HepG2 (cell line): ENCODE data around the gene COG1. TPM values are rescaled to one million over a fixed set of nuclear protein-coding genes. Genes with fewer than 3 reads are reported as not detected.
"Not testable (repeated sequence)": the region's sequence is repeated elsewhere in the genome, so short reads cannot be mapped to it uniquely, and the experiment has no call there.

ENCODE experiments used
- ATAC-seq: fragments of 200-7000 bp; cut with Tn5 transposase; 3 replicates; pipeline ENCODE4 v1.9.1; 2020; ENCODE audit warnings: mild to moderate bottlenecking, moderate library complexity
- BruUV-seq: library from RNA; stranded (reverse); fragments of 400-500 nt; replicated peaks from 2 replicates; lab custom pipeline; 2021; lab: Mats Ljungman, UMichigan
- CTCF ChIA-PET: fragments of 300-600 bp; formaldehyde crosslinking; extraction: SDS; loops from one replicate; lab custom pipeline; 2021; ENCODE audit warnings: low total read pairs, inconsistent platforms, low intra/inter-chr PET ratio; lab: Yijun Ruan, JAX
- POLR2A ChIA-PET: fragments of 350-600 bp; sonication (Branson Sonifier 250); formaldehyde crosslinking; loops from one replicate; lab custom pipeline; 2020; ENCODE audit warnings: antibody characterized with exemption, inconsistent platforms; lab: Yijun Ruan, JAX
- DNase-seq: peaks from one replicate; pipeline ENCODE4 v3.0.0-alpha.2; 2015; ENCODE audit warnings: low spot score
- FAIRE-seq: peaks from 3 replicates; lab custom pipeline; 2011; peaks lifted over from hg19 to GRCh38; lab: Jason Lieb, UNC
- H2AFZ ChIP-seq: one replicate; pipeline ENCODE4 v1.6.1; 2011; ENCODE audit warnings: low read length, inconsistent platforms
- H3K27ac ChIP-seq: fragments of 300-600 bp; 3 replicates; pipeline ENCODE4 v1.8.0; 2011; ENCODE audit warnings: mixed run types, mild to moderate bottlenecking, mixed read lengths, low read length, inconsistent platforms; ENCODE audit not compliant: insufficient read depth; ENCODE audit errors: extremely low read length
- H3K27me3 ChIP-seq, 2 experiments: fragments of 200-600 bp in 1 of 2; 2 replicates in 1 of 2; 3 replicates in 1 of 2; pipeline versions ENCODE4 v1.6.0 to v1.8.0; 2011; ENCODE audit warnings: low read length in 2 of 2, mild to moderate bottlenecking in 2 of 2, moderate library complexity in 2 of 2, inconsistent platforms in 1 of 2; ENCODE audit not compliant: insufficient read depth in 2 of 2, control insufficient read depth in 1 of 2
- H3K36me3 ChIP-seq, 2 experiments: fragments of 200-600 bp in 1 of 2; replicated peaks in 1 of 2; 2 replicates in 1 of 2; 3 replicates in 1 of 2; pipeline versions ENCODE4 v1.5.1 to v1.8.0; 2011; ENCODE audit warnings: low read length in 2 of 2, inconsistent platforms in 1 of 2; ENCODE audit not compliant: insufficient read depth in 2 of 2, control insufficient read depth in 1 of 2
- H3K4me1 ChIP-seq: 2 replicates; pipeline ENCODE4 v1.5.1; 2012; ENCODE audit warnings: low read length, inconsistent platforms; ENCODE audit not compliant: insufficient read depth
- H3K4me2 ChIP-seq: 2 replicates; pipeline ENCODE4 v1.6.0; 2011; ENCODE audit warnings: low read depth, low read length, inconsistent platforms
- H3K4me3 ChIP-seq, 3 experiments: fragments of 200-600 bp in 1 of 3; sonication (generic), shearing (Covaris generic) in 1 of 3; replicated peaks in 1 of 3; 2 replicates each; pipeline ENCODE4 v1.5.1; 2011 to 2016; ENCODE audit warnings: low read length in 3 of 3, inconsistent platforms in 2 of 3, low read depth in 2 of 3, mild to moderate bottlenecking in 2 of 3, control low read depth in 1 of 3, mixed read lengths in 1 of 3; ENCODE audit not compliant: insufficient read depth in 1 of 3
- H3K79me2 ChIP-seq: one replicate; pipeline ENCODE4 v1.6.1; 2011; ENCODE audit warnings: low read length, inconsistent platforms; ENCODE audit not compliant: insufficient read depth
- H3K9ac ChIP-seq: 2 replicates; pipeline ENCODE4 v1.6.0; 2011; ENCODE audit warnings: mild to moderate bottlenecking, low read depth, low read length, inconsistent platforms; ENCODE audit not compliant: insufficient read depth
- H3K9me3 ChIP-seq: 2 replicates; pipeline ENCODE4 v1.5.1; 2012; ENCODE audit warnings: mild to moderate bottlenecking, low read length
- H4K20me1 ChIP-seq: 2 replicates; pipeline ENCODE4 v1.6.0; 2011; ENCODE audit warnings: inconsistent platforms, mild to moderate bottlenecking, low read length, moderate library complexity; ENCODE audit not compliant: insufficient read depth
- HNRNPK ChIP-seq: fragments of 200-400 bp; formaldehyde crosslinking; IDR thresholded peaks from 2 replicates; pipeline ENCODE4 v1.6.1; 2018; ENCODE audit warnings: low read length, low read depth, moderate library complexity, mild to moderate bottlenecking; ENCODE audit not compliant: poor library complexity, severe bottlenecking
- NFIB ChIP-seq: sonication (generic); formaldehyde crosslinking; IDR thresholded peaks from 2 replicates; pipeline ENCODE4 v1.9.0; 2021; ENCODE audit warnings: missing genetic modification reagents, mild to moderate bottlenecking, borderline replicate concordance
- PCBP2 ChIP-seq: fragments of 200-400 bp; formaldehyde crosslinking; optimal IDR thresholded peaks from 2 replicates; pipeline ENCODE3; 2018; ENCODE audit warnings: low read length, low read depth; ENCODE audit not compliant: poor library complexity, severe bottlenecking
- ZNF792 ChIP-seq: IDR thresholded peaks from 2 replicates; pipeline ENCODE4 v1.6.1; 2016
- WGBS: methylation state at CpG from one replicate; pipeline ENCODE4 v1.1.6; 2017; ENCODE audit warnings: low lambda C conversion rate; 5-methylcytosine and 5-hydroxymethylcytosine counted together
- in situ Hi-C: cut with HindIII; loops from 2 replicates; pipeline ENCODE4 v1.10.0; 2017; ENCODE audit warnings: low pct_unique_long_range_greater_than_20kb; ENCODE audit not compliant: extremely low pct_ligation_motif_present
- intact Hi-C: fragments of 100-400 bp; cut with micrococcal nuclease; formaldehyde crosslinking; loops from one replicate; pipeline ENCODE4 v1.10.0; 2022; ENCODE audit not compliant: unreplicated experiment
- polyA plus RNA-seq, 8 experiments: library from polyadenylated mRNA; depleted of rRNA in 3 of 8; stranded (reverse) in 7 of 8; unstranded in 1 of 8; fragments of >200 nt; fragmentation: Illumina TruSeq in 4 of 8; extraction: Trizol in 4 of 8; gene quantifications; 2 replicates each; pipeline versions ENCODE4 v1.2.1 to v1.2.3, GENCODE V29; 2011 to 2016; ENCODE audit warnings: low read depth in 4 of 8, missing spikeins in 1 of 8, mixed read lengths in 1 of 8; ENCODE audit not compliant: insufficient read depth in 1 of 8
- total RNA-seq, 5 experiments: library from RNA; depleted of rRNA; stranded (reverse); fragments of >200 nt; fragmentation: Illumina TruSeq; extraction: Trizol; gene quantifications; 2 replicates each; pipeline ENCODE4 v1.2.3, GENCODE V29; 2016; ENCODE audit warnings: low read depth in 1 of 5

The COG1 gene
- total and polyA plus RNA-seq, 2 of the 13 experiments (the other 11 are each of a cell fraction or from before 2014, with no cell fraction given): 36.6 to 39.7 TPM

DNA sequence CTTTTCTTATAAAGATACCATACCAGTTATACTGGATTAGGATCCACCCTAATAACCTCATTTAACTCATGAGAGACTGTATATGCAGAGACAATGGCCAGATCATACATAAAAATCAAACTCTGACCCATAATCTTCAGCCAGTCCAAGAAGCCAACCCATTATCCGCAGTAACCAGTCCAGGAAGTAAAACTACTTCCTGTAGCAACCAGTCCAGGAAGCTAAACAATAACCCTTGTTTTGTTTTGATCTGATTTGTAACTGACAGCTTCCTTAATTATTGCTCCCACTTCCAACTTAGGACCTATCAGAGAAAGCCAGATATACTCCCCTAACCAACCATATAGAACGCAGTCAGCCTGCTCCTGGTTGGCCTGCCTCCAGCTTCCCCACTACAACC is 47.2 kb upstream of the COG1 start:
- Histone ChIP-seq H3K36me3 (no peaks in the 10 kb centered on the region), H3K4me3 (no peak overlapping the region), H3K27ac (no peak overlapping the region), H4K20me1 (no peaks in the 10 kb centered on the region), H3K9me3 (peaks cover 8% of the 10 kb centered on the region; the same call in 1 of the 2 replicates), H3K79me2 (no peaks in the 10 kb centered on the region), H2AFZ (no peak overlapping the region), H3K4me2 (no peak overlapping the region), H3K4me1 (no peaks in the 10 kb centered on the region; the same call in 1 of the 2 replicates), H3K9ac (no peak overlapping the region), H3K27me3 (peaks cover 7 to 48% of the 10 kb centered on the region in 2 experiments; a peak in 4 of 5 replicates)
- in situ Hi-C loops: no loop called here
- BruUV-seq: no TSS peak
- TF ChIP-seq NFIB (no peak), ZNF792 (CRISPR knock-in tag) (peak; percentile 94)
- POLR2A ChIA-PET: no interaction called here
- no peak for ATAC-seq
- CTCF ChIA-PET: no interaction called here
- intact Hi-C loops: no loop called here
- no peak for DNase-seq
- FAIRE-seq: no peak
- WGBS: 74% methylated on average over 2 of the region's 2 CpGs

DNA sequence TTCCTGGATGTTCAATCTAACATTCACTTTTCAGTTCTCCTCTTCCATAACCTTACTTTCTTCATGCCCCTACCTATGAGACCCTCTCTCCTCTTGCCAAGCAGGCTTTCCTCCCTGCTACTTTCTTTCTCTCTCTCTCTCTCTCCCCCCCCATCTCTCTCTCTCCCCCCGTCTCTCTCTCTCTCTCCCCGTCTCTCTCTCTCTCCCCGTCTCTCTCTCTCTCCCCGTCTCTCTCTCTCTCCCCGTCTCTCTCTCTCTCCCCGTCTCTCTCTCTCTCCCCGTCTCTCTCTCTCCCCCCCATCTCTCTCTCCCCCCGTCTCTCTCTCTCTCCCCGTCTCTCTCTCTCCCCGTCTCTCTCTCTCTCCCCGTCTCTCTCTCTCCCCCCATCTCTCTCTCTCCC is 45.1 kb upstream of the COG1 start:
- H3K4me3 ChIP-seq, H3K27ac ChIP-seq, H2AFZ ChIP-seq, CTCF ChIA-PET, DNase-seq, intact Hi-C loops, H3K4me2 ChIP-seq: not testable (repeated sequence)
- 66% methylated on average over 11 of the region's 11 CpGs for WGBS
- TF ChIP-seq PCBP2 (peak; percentile 60), HNRNPK (peak; percentile 78)
- TF ChIP-seq, all 625 proteins: peak for 2; not testable (repeated sequence) for 623
- peaks cover 10 to 52% of the 10 kb centered on the region in 2 experiments; a peak in 4 of 5 replicates for H3K27me3 ChIP-seq
- FAIRE-seq, ATAC-seq, H4K20me1 ChIP-seq, H3K9me3 ChIP-seq, POLR2A ChIA-PET, H3K36me3 ChIP-seq, H3K9ac ChIP-seq, H3K79me2 ChIP-seq, in situ Hi-C loops, BruUV-seq: not testable (repeated sequence)
- H3K4me1 ChIP-seq: peaks cover 21% of the 10 kb centered on the region
